Cardiac fibroblast (primary cell): ENCODE results near the gene AHNAK2.

Experiments used
- DNase-seq, 2 donors: peaks; one replicate each; pipeline versions ENCODE4 v3.0.0 to v3.0.0-alpha.2; 2010; ENCODE audit warnings: low read depth in 2 of 2
- H3K4me3 ChIP-seq, 2 donors: replicated peaks in 1 of 2; 1 replicate in 1 of 2; 2 replicates in 1 of 2; pipeline ENCODE4 v1.5.1; 2011; ENCODE audit warnings: low read depth in 2 of 2, low read length in 2 of 2, mild to moderate bottlenecking in 2 of 2, moderate library complexity in 1 of 2
- TF ChIP-seq, protein P1 (sequence below): IDR thresholded peaks from one replicate; pipeline ENCODE4 v1.5.1; 2011; ENCODE audit warnings: low read depth, mild to moderate bottlenecking, low read length, inconsistent platforms

Gene AHNAK2

DNA sequence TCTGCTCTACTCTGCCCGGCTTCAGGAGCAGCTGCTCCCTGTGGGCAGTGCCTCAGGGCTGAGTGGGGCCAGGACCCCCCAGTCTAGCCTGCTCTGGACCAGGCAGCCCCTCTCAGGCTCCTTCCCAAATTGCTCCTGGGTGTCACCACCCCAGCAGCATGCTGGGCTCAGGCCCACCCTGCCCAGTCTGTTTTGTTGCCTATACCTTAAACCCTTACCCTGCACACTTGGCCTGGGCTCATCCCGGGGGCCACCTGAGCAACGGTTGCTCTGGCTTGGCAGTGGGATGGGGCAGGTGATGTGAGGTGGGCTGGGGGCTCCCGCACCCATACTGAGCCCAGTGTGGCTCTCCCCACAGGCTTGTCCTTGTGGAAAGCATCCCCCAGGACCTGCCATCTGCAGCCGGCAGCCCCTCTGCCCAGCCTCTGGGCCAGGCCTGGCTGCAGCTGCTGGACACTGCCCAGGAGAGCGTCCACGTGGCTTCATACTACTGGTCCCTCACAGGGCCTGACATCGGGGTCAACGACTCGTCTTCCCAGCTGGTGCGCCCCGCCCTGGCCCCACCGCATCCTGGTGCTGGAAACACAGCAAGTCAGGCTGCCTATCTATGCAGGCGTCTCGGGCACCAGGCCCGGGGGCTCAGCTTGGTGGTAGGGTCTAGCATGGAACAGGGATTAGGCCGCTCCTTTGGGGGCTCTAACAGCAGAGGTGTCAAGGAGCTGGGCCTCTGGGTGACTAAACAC is 49.6 kb downstream of the AHNAK2 start:
- DNase-seq, result no peak
- TF ChIP-seq, protein P1, sequence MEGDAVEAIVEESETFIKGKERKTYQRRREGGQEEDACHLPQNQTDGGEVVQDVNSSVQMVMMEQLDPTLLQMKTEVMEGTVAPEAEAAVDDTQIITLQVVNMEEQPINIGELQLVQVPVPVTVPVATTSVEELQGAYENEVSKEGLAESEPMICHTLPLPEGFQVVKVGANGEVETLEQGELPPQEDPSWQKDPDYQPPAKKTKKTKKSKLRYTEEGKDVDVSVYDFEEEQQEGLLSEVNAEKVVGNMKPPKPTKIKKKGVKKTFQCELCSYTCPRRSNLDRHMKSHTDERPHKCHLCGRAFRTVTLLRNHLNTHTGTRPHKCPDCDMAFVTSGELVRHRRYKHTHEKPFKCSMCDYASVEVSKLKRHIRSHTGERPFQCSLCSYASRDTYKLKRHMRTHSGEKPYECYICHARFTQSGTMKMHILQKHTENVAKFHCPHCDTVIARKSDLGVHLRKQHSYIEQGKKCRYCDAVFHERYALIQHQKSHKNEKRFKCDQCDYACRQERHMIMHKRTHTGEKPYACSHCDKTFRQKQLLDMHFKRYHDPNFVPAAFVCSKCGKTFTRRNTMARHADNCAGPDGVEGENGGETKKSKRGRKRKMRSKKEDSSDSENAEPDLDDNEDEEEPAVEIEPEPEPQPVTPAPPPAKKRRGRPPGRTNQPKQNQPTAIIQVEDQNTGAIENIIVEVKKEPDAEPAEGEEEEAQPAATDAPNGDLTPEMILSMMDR, result no peak
- no peak overlapping the region for H3K4me3 ChIP-seq

DNA sequence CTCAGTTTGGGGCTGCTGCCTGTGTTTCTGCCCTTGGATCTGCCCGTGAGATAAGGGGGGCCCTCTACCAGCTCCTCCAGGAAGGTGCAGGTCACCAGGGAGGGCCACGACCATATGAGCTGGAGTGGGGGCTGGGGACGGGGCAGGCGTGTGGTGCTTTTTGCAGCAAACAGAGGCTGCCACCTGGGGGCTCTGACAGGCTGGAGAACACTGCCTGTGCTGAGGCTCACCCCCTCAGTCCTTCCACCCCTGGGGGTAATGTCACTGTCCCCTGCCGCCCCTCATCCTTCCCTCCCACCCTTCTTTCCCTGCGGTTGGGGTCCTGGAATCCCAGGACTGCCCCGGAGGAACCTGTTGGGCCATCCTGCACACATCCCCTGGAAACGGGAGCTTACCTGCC is 50.3 kb downstream of the AHNAK2 start:
- TF ChIP-seq, protein P1, result no peak
- no peak for DNase-seq
- H3K4me3 ChIP-seq, result no peak overlapping the region

GRCh38 chr14:104927432-104927816 is 50.8 kb downstream of the AHNAK2 start:
- no peak overlapping the region for H3K4me3 ChIP-seq
- TF ChIP-seq, protein P1, result no peak
- no peak for DNase-seq

GRCh38 chr14:104926619-104927431 is 51.3 kb downstream of the AHNAK2 start:
- DNase-seq, result no peak
- TF ChIP-seq, protein P1, result no peak
- H3K4me3 ChIP-seq, result no peak overlapping the region

DNA sequence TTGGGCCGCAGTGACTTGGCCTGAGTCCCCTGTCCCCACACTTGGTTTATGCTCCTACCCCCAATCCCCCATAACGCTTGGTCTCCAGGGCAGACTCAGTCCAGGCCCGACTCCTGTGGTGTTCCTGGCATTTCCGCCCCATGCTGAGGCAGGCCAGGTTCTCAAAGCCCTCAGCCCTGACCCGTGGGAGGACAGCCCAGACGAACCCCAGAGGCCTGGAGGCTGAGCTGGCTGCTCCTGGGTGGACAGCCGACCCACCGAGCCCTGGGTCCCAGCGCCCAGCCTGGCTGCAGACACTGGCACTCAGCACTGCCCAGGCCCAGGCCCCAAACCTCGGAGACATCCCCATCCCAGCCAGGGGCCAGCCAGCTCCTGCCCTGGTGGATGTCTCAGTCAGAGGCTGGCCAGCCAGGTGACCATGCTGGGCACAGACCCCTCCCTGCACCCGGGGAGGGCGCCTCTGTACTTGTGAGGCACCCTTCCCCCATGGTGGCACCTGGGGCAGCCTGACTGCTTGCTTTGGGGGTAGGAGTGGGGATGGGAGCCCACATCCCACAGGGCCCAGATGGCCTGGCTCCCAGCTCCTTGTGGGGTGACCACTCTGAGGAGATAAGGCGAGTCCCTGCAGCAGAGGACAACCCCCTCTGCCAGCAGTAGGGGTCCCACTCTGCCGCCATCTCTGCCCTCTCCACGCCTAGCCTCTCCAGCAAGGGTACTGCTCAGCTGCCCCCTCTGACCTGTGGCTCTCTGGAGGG is 52.1 kb downstream of the AHNAK2 start:
- TF ChIP-seq, protein P1, result no peak
- peak in 1 of 2 donors; percentile 12 for DNase-seq
- H3K4me3 ChIP-seq, result no peak overlapping the region

DNA sequence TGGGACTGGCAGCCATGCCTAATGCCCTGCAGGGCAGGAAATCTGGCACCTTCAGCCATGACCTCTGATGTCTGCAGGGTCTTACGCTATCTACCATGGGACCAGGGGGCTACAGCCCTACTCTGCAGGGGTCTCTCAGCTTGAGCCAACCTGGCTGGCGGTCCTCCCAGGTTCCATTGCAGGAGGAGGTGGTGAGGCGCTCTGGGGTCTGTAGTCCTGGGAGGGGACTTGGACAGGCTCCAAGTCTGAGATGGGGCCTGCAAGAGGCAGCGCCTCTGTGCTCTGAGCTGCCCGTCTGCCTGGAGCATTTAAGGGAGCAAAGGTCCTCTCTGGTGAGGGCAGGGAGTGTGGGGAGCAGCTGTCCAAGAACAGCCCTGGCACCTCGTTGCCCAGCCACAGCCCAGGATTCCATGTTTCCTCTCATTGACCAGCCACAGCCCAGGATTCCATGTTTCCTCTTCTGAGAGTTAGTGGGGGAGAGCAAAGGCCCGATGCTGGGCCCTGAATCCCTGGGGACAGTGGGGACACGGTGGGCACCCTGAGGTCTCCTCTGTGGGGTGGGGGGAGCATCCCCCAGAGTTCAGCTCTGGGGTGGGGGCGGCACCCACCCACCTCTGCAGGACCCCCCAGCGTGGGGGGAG is 52.8 kb downstream of the AHNAK2 start:
- no peak overlapping the region for H3K4me3 ChIP-seq
- TF ChIP-seq, protein P1, result no peak
- no peak for DNase-seq
